WTC11 (cell line): ENCODE data around the gene AGTRAP. TPM values are rescaled to one million over a fixed set of nuclear protein-coding genes. Genes with fewer than 3 reads are reported as not detected.

Experiments
- ATF3 ChIP-seq: sonication (generic); formaldehyde crosslinking; conservative IDR thresholded peaks from 2 replicates; pipeline ENCODE4 v1.8.1; 2022; ENCODE audit warnings: mild to moderate bottlenecking, missing genetic modification reagents
- ATF6 ChIP-seq: sonication (generic); formaldehyde crosslinking; IDR thresholded peaks from 2 replicates; pipeline ENCODE4 v1.8.1; 2023; ENCODE audit warnings: mild to moderate bottlenecking, missing genetic modification reagents
- CREB1 ChIP-seq: sonication (generic); formaldehyde crosslinking; IDR thresholded peaks from 2 replicates; pipeline ENCODE4 v1.8.0; 2023; ENCODE audit warnings: mild to moderate bottlenecking, missing genetic modification reagents
- ERG ChIP-seq: fragments of 250-450 bp; sonication (Bioruptor Pico); IDR thresholded peaks from 2 replicates; pipeline ENCODE4 v1.8.0; 2021; ENCODE audit warnings: mild to moderate bottlenecking
- ETV6 ChIP-seq: sonication (generic); formaldehyde crosslinking; IDR thresholded peaks from 2 replicates; pipeline ENCODE4 v1.8.1; 2022; ENCODE audit warnings: mild to moderate bottlenecking, missing genetic modification reagents
- FOXP1 ChIP-seq: sonication (generic); formaldehyde crosslinking; IDR thresholded peaks from 2 replicates; pipeline ENCODE4 v1.8.0; 2022; ENCODE audit warnings: missing genetic modification reagents, mild to moderate bottlenecking, moderate library complexity, borderline replicate concordance
- GRHL2 ChIP-seq: fragments of 250-450 bp; sonication (Bioruptor Pico); IDR thresholded peaks from 2 replicates; pipeline ENCODE4 v1.8.0; 2022; ENCODE audit warnings: mild to moderate bottlenecking, moderate library complexity; ENCODE audit not compliant: insufficient replicate concordance, severe bottlenecking
- HMGXB4 ChIP-seq: sonication (generic); formaldehyde crosslinking; IDR thresholded peaks from 2 replicates; pipeline ENCODE4 v1.8.1; 2023; ENCODE audit warnings: mild to moderate bottlenecking, moderate library complexity, missing genetic modification reagents
- NFYB ChIP-seq: sonication (generic); formaldehyde crosslinking; conservative IDR thresholded peaks from 2 replicates; pipeline ENCODE4 v1.8.0; 2022; ENCODE audit warnings: low read depth, missing genetic modification reagents
- RORB ChIP-seq: fragments of 250-450 bp; sonication (Bioruptor Pico); IDR thresholded peaks from 2 replicates; pipeline ENCODE4 v1.9.0; 2021; ENCODE audit warnings: mild to moderate bottlenecking
- TEAD4 ChIP-seq: sonication (generic); formaldehyde crosslinking; IDR thresholded peaks from 2 replicates; pipeline ENCODE4 v1.8.0; 2022; ENCODE audit warnings: mild to moderate bottlenecking, missing genetic modification reagents
- ZBTB43 ChIP-seq: sonication (generic); formaldehyde crosslinking; IDR thresholded peaks from 2 replicates; pipeline ENCODE4 v1.8.1; 2023; ENCODE audit warnings: mild to moderate bottlenecking, missing genetic modification reagents
- ZNF416 ChIP-seq: fragments of 250-450 bp; sonication (Bioruptor Pico); IDR thresholded peaks from 2 replicates; pipeline ENCODE4 v1.9.0; 2021; ENCODE audit warnings: mild to moderate bottlenecking, inconsistent platforms
- ZNF512 ChIP-seq: sonication (generic); formaldehyde crosslinking; IDR thresholded peaks from 2 replicates; pipeline ENCODE4 v1.8.1; 2022; ENCODE audit warnings: missing genetic modification reagents, borderline replicate concordance
- ZNF671 ChIP-seq: fragments of 250-450 bp; sonication (Bioruptor Pico); IDR thresholded peaks from 2 replicates; pipeline ENCODE4 v1.8.0; 2021; ENCODE audit warnings: mild to moderate bottlenecking
- total RNA-seq: library from RNA; stranded (reverse); gene quantifications from 3 replicates; pipeline ENCODE4 v1.2.3, GENCODE V29; 2021
- TF ChIP-seq, protein P1 (sequence below): sonication (generic); formaldehyde crosslinking; IDR thresholded peaks from 2 replicates; pipeline ENCODE4 v1.8.0; 2023; ENCODE audit warnings: mild to moderate bottlenecking, missing genetic modification reagents
- TF ChIP-seq, protein P2 (sequence below): fragments of 250-450 bp; sonication (Bioruptor Pico); IDR thresholded peaks from 2 replicates; pipeline ENCODE4 v1.9.0; 2021; ENCODE audit warnings: moderate library complexity, mild to moderate bottlenecking, inconsistent platforms, borderline replicate concordance
- TF ChIP-seq, protein P3 (sequence below): sonication (generic); formaldehyde crosslinking; IDR thresholded peaks from 2 replicates; pipeline ENCODE4 v1.8.1; 2022; ENCODE audit warnings: mild to moderate bottlenecking, moderate library complexity, missing genetic modification reagents
- TF ChIP-seq, protein P4 (sequence below): fragments of 250-450 bp; sonication (Bioruptor Pico); IDR thresholded peaks from 2 replicates; pipeline ENCODE4 v2.1.2; 2022; ENCODE audit warnings: mild to moderate bottlenecking, moderate library complexity
- TF ChIP-seq, protein P5 (sequence below): sonication (generic); formaldehyde crosslinking; IDR thresholded peaks from 2 replicates; pipeline ENCODE4 v1.8.1; 2023; ENCODE audit warnings: mild to moderate bottlenecking, missing genetic modification reagents, borderline replicate concordance

AGTRAP gene
- total RNA-seq, 1 experiment from 2014 or later: 81.6 TPM

DNA sequence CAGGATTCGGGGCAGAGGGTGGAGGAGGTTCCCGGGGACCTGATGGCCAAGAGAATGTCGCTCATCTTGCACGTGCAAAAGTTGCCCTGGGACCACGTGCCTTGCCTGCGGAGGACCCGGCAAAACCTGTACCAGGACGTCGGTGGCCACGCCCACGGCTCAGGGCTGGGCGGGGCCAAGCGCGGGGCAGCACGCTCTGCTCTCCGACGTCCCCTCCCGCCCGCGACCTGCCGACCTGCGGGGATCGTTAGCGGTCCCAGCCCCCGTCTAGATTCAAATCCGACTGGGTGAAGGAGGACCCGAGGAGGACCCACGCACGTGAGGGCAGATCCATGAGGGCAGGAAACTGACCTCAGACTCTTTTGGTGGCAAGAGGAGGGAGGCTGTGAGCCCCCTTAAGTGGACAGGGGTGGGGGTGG lies 26.1 kb downstream of the AGTRAP start, which contains the start of gene C1orf167 (continued):
- TF ChIP-seq, protein P1, sequence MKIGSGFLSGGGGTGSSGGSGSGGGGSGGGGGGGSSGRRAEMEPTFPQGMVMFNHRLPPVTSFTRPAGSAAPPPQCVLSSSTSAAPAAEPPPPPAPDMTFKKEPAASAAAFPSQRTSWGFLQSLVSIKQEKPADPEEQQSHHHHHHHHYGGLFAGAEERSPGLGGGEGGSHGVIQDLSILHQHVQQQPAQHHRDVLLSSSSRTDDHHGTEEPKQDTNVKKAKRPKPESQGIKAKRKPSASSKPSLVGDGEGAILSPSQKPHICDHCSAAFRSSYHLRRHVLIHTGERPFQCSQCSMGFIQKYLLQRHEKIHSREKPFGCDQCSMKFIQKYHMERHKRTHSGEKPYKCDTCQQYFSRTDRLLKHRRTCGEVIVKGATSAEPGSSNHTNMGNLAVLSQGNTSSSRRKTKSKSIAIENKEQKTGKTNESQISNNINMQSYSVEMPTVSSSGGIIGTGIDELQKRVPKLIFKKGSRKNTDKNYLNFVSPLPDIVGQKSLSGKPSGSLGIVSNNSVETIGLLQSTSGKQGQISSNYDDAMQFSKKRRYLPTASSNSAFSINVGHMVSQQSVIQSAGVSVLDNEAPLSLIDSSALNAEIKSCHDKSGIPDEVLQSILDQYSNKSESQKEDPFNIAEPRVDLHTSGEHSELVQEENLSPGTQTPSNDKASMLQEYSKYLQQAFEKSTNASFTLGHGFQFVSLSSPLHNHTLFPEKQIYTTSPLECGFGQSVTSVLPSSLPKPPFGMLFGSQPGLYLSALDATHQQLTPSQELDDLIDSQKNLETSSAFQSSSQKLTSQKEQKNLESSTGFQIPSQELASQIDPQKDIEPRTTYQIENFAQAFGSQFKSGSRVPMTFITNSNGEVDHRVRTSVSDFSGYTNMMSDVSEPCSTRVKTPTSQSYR (CRISPR knock-in tag): peak; percentile 85
- TF ChIP-seq, protein P2, sequence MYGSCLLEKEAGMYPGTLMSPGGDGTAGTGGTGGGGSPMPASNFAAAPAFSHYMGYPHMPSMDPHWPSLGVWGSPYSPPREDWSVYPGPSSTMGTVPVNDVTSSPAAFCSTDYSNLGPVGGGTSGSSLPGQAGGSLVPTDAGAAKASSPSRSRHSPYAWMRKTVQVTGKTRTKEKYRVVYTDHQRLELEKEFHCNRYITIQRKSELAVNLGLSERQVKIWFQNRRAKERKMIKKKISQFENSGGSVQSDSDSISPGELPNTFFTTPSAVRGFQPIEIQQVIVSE (CRISPR knock-in tag): no peak
- no peak for TF ChIP-seq ZNF512
- TF ChIP-seq TEAD4 (CRISPR knock-in tag): no peak
- TF ChIP-seq ZNF671: no peak
- TF ChIP-seq CREB1 (CRISPR knock-in tag): peak; percentile 91
- no peak for TF ChIP-seq RORB (CRISPR knock-in tag)
- 0 out of 2 replicates have a peak, but pooled peaks have one; percentile 24 for TF ChIP-seq NFYB (CRISPR knock-in tag)
- TF ChIP-seq, protein P3, sequence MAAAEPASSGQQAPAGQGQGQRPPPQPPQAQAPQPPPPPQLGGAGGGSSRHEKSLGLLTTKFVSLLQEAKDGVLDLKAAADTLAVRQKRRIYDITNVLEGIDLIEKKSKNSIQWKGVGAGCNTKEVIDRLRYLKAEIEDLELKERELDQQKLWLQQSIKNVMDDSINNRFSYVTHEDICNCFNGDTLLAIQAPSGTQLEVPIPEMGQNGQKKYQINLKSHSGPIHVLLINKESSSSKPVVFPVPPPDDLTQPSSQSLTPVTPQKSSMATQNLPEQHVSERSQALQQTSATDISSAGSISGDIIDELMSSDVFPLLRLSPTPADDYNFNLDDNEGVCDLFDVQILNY (CRISPR knock-in tag): peak; percentile 78
- TF ChIP-seq, protein P4, sequence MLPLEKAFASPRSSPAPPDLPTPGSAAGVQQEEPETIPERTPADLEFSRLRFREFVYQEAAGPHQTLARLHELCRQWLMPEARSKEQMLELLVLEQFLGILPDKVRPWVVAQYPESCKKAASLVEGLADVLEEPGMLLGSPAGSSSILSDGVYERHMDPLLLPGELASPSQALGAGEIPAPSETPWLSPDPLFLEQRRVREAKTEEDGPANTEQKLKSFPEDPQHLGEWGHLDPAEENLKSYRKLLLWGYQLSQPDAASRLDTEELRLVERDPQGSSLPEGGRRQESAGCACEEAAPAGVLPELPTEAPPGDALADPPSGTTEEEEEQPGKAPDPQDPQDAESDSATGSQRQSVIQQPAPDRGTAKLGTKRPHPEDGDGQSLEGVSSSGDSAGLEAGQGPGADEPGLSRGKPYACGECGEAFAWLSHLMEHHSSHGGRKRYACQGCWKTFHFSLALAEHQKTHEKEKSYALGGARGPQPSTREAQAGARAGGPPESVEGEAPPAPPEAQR: no peak
- no peak for TF ChIP-seq ATF6 (CRISPR knock-in tag)
- TF ChIP-seq, protein P5, sequence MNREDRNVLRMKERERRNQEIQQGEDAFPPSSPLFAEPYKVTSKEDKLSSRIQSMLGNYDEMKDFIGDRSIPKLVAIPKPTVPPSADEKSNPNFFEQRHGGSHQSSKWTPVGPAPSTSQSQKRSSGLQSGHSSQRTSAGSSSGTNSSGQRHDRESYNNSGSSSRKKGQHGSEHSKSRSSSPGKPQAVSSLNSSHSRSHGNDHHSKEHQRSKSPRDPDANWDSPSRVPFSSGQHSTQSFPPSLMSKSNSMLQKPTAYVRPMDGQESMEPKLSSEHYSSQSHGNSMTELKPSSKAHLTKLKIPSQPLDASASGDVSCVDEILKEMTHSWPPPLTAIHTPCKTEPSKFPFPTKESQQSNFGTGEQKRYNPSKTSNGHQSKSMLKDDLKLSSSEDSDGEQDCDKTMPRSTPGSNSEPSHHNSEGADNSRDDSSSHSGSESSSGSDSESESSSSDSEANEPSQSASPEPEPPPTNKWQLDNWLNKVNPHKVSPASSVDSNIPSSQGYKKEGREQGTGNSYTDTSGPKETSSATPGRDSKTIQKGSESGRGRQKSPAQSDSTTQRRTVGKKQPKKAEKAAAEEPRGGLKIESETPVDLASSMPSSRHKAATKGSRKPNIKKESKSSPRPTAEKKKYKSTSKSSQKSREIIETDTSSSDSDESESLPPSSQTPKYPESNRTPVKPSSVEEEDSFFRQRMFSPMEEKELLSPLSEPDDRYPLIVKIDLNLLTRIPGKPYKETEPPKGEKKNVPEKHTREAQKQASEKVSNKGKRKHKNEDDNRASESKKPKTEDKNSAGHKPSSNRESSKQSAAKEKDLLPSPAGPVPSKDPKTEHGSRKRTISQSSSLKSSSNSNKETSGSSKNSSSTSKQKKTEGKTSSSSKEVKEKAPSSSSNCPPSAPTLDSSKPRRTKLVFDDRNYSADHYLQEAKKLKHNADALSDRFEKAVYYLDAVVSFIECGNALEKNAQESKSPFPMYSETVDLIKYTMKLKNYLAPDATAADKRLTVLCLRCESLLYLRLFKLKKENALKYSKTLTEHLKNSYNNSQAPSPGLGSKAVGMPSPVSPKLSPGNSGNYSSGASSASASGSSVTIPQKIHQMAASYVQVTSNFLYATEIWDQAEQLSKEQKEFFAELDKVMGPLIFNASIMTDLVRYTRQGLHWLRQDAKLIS (CRISPR knock-in tag): no peak
- TF ChIP-seq ATF3 (CRISPR knock-in tag): no peak
- no peak for TF ChIP-seq GRHL2 (CRISPR knock-in tag)
- no peak for TF ChIP-seq ZNF416 (CRISPR knock-in tag)
- peak; percentile 94 for TF ChIP-seq FOXP1 (CRISPR knock-in tag)
- peak; percentile 75; the same call in 1 of the 2 replicates for TF ChIP-seq ETV6 (CRISPR knock-in tag)
- TF ChIP-seq ZBTB43 (CRISPR knock-in tag): peak; percentile 68; the same call in 1 of the 2 replicates
- no peak for TF ChIP-seq ERG (CRISPR knock-in tag)
- no peak for TF ChIP-seq HMGXB4 (CRISPR knock-in tag)
